ENCODE results near the gene RHD.
"Not testable (repeated sequence)": the region's sequence is repeated elsewhere in the genome, so short reads cannot be mapped to it uniquely, and the experiment has no call there.

The RHD gene

DNA sequence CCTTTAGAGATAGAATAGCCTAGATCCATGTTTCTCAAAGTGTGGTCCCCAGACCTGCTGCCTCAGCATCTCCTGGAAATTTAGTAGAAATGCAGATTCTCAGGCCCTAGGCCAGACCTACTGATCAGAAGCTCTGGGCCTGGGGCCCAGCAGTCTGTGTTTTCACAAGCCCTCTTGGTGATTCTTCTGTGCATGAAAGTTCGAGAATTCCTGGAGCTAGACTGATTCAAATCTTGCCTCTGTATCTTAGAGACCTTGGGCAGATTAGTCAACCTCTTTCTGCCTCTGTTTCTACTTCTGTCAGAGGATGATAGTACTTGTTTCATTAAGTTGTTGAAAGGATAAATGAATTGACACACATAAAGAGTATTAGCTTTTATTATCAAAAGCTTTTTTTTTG is 5.0 kb downstream of the RHD start:
- H3K27ac ChIP-seq = not testable (repeated sequence)

DNA sequence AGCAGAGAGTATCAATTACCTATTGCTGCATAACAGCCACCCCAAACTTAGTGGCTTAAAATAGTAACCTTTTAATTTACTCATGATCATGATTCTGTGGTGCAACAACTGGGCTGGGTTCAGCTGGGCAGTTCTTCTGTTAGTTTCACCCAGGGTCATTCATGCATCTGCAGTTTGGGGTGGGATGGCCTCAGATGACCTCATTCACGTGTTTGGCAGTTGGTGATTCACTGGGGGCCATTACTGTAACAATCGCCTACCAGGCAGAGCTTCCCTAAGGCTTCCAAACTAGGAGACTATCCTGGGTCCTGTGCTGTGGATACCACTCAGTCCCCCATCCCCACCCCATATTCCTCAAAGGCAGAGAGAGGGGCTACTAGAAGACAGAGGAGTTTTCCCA is 6.0 kb downstream of the RHD start:
- H3K27ac ChIP-seq = not testable (repeated sequence)

DNA sequence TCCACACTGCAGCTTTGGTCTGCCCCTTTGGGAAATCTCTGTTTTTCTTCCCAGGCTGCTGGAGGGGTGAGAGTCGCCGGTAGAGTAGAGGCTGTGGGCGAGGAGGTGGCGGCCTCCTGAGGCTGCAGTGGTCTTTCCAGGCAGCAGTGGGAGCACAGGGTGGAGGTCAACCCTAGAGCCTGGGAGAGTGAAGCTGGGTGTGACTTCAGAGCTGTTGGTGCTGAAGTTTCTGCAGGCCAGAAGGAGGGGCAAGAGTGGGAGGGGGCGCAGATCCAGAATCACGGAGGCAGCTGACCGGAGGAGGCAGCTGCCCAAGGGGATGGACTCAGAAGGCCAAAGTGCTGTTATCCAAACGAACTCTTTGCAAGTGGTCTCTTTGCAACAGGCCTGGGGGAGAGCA is 6.5 kb downstream of the RHD start:
- not testable (repeated sequence) for H3K27ac ChIP-seq

DNA sequence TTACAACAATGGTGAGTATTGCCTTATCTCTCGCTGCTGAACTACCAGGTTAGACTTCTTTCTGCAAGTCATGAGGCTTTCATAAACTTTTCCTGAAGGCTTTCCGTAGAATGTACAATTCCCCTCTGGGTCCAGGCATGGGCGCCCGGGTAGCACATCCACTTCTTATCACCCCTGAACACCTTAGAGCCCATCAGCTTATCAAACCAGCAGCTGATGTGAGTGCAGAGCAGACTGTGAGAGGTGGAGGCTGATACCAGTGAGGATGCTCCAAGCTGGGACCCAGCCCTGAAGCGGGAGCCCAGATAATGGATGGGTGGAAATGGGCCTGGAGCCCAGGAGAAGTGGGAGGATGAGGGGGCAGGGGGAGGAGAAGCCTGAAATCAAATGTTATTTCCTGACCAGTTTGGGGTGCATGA is 7.4 kb downstream of the RHD start:
- not testable (repeated sequence) for H3K27ac ChIP-seq

DNA sequence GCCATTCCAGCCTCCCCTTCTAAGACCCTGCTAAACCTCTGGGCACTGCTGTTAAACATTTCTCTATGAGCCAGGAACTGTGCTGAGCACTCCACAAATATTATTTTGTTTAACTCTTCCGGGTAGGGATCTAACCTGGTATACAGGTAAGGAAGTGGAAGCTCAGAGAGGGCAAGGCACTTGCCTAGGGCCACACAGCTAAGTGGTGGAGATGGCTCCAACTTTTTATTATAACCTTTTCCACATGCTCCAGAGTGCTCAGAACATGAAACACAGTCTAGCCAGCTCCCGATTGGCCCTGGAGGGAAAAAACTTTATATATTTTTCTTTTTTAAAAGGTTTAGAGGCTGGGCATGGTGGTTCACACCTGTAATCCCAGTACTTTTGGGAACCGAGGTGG is 13.6 kb downstream of the RHD start:
- H3K27ac ChIP-seq = not testable (repeated sequence)

DNA sequence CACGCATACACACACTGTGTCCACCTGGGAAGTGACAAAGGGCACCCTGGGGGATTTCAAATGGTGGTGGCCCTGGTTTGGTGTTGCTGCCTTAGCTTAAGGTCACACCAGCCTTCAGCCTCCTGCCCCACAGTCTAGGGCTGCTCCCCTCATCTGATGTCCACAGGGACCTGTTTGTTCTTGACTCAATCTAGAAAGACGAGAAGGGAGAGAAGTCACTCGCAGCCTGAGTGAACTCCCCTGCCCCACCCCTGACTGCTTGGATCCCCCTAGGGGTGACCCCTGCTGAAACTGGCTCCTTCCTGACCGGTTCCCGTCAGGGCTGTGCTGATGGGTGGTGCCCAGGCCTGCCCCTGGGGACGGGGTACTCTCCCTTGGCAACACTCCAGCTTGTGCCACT is 14.9 kb downstream of the RHD start:
- not testable (repeated sequence) for H3K27ac ChIP-seq

DNA sequence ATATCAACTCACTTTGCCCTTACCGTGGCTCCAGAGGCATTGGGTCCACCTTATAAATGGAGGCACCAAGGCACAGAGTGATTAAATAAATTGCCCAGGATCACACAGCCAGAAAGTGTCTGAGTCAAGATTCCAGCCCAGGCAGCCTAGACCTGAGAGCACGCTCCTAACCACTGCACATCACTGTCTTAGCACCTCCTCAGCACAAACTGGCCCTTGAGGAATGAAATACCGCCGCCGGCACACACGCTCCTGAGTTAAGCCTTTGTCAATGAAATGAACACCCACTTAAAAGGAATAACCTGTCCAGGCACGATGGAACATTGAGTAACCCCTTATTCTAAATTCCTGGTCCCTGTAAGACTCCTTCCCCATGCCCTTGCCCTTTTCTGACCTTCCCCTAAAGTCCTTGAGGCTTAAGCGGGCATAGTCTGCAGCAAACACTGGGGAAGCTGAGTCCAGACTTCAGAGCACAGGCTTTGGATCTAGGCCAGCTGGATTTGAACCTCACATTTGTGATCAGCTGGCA is 16.3 kb downstream of the RHD start:
- H3K27ac ChIP-seq = not testable (repeated sequence)

DNA sequence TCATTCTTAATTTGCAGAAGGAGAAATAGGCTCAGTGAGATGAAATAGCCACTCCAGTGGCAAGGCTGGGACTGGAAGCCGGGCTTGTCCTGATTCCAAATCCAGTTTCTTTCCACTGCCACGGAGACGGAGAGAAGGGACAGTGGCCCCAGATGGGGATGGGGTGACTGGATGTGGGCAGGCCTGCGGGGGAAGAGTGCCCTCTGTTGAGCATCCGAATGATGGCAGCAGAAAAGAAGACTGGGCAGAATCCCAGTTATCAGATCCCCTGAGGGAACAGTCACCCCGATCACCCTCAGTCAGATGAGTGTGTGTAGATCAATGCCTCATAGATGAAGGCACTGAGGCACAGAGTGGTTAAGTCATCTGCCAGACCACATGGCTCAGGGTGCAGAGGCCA is 17.7 kb downstream of the RHD start:
- TF ChIP-seq, protein P1, sequence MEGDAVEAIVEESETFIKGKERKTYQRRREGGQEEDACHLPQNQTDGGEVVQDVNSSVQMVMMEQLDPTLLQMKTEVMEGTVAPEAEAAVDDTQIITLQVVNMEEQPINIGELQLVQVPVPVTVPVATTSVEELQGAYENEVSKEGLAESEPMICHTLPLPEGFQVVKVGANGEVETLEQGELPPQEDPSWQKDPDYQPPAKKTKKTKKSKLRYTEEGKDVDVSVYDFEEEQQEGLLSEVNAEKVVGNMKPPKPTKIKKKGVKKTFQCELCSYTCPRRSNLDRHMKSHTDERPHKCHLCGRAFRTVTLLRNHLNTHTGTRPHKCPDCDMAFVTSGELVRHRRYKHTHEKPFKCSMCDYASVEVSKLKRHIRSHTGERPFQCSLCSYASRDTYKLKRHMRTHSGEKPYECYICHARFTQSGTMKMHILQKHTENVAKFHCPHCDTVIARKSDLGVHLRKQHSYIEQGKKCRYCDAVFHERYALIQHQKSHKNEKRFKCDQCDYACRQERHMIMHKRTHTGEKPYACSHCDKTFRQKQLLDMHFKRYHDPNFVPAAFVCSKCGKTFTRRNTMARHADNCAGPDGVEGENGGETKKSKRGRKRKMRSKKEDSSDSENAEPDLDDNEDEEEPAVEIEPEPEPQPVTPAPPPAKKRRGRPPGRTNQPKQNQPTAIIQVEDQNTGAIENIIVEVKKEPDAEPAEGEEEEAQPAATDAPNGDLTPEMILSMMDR (conservative IDR thresholded peaks at IDR 0.05) = peak; percentile 33
- H3K27ac ChIP-seq = not testable (repeated sequence)

DNA sequence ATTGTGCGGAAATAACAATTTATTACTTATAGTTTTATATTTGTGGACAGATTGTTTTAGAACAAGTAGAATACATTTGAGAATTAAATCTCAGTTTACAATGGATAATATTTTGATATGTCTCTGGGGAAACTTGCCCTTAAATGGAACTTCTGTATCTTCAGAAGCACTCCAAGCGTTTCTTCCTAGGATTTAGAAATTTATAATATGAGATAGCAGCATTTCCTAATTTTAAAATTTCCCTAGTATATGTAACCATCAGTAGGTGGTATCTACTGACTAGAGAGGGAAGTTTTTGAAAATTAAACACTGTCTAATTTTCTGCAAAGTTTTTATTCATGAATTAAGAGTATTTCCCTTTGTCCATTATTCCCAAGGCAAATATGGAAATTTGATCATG is 21.1 kb downstream of the RHD start:
- not testable (repeated sequence) for H3K27ac ChIP-seq

DNA sequence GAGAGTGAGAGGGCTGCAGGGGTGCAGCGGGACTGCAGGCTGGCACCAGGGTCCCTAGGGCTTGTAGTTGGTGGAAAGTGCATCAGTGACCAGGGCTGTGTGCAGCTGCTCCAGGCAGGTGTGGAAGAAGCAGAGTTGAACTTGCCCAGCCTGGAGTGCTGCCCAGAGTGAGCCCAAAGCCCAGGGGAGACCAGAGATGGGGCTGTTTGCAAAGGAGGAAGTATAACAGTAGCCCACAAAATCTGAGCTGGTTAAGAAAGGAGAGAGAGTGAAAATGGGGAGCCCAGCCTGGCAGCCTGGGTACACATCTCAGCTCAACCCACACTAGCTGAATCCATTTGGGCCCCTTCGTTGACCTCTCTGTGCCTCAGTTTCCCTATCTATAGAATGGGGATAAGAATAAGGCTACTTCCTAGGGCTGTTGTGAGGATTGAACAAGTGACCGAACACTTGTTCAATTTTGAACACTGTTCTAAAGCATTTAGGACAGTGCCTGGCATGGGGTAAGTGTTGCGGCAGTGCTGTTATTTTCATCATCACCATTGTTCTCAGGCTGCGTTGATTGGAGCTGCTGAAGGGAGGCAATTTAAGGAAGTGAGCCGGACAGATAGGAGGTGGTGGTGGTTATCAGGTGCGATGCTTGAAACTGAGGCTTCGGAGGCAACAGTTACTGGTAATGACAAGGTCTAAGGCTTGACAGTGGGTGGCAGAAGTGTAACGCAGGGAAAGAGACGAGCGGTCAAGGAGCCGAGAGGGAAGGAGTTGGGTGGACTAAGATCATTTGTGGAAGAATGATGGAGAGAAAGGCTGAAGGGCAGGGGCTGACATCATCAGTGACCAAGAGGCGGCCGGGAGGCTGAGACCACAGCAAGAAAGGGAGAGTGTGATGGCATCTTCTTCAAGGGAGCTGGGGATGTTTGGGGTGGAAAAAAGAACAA is 22.8 kb downstream of the RHD start:
- not testable (repeated sequence) for H3K27ac ChIP-seq

DNA sequence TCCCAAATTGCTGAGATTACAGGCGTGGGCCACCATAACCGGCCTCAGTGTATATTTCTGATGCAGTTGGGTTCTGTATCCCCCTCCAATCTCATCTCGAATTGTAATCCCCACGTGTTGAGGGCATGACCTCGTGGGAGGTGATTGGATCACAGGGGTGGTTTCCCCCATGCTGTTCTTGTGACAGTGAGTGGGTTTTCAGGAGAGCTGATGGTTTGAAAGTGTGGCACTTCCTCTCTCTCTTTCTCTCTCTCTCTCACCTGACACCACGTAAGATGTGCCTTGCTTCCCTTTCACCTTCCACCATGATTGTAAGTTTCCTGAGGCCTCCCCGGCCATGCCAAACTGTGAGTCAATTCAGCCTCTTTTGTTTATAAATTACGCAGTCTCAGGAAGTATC is 24.2 kb downstream of the RHD start:
- not testable (repeated sequence) for H3K27ac ChIP-seq

DNA sequence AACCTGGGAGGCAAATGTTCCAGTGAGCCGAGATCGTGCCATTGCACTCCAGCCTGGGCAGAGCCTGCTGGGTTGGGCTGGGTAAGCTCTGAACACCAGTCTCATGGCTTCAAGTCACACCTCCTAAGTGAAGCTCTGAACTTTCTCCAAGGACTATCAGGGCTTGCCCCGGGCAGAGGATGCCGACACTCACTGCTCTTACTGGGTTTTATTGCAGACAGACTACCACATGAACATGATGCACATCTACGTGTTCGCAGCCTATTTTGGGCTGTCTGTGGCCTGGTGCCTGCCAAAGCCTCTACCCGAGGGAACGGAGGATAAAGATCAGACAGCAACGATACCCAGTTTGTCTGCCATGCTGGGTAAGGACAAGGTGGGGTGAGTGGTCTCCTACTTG is 28.4 kb downstream of the RHD start:
- H3K27ac ChIP-seq = not testable (repeated sequence)

DNA sequence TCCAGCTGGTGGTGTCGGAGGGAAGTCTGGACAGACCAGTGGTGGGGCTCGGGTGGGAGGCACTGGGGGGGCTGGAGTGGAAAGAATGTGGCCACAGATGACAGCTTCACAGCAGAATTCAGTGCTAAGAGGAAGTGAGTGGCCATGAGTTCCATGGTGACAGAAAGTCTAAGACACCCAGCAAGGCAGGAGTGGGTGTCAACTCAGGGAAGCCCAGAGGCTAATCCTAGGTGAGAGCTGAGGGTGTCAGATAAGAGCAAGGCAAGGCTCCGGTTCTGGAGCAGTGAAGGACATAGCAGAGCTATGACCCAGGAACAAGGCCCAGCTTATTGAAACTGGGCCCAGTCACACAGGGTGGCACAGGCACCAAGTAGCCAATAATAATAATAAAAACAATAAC is 30.0 kb downstream of the RHD start:
- not testable (repeated sequence) for H3K27ac ChIP-seq

DNA sequence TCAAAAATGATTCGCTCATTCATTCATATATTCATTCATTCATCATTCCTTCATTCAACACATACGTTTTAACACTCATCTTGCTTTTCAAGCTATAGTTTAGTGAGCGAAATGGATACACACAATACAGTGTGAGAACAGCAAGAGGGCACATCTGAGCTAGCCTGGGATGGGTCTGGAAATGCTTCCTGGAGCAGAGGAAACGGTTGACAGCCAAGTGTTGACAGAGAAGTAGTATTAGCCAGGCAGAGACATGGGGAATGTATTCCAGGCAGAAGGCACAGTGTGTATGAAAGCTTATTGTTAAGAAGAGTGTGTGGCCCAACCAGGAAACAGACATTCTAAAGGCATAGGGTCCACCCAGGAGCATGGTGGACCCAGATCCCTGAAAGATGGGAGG is 32.6 kb downstream of the RHD start:
- H3K27ac ChIP-seq = not testable (repeated sequence)

DNA sequence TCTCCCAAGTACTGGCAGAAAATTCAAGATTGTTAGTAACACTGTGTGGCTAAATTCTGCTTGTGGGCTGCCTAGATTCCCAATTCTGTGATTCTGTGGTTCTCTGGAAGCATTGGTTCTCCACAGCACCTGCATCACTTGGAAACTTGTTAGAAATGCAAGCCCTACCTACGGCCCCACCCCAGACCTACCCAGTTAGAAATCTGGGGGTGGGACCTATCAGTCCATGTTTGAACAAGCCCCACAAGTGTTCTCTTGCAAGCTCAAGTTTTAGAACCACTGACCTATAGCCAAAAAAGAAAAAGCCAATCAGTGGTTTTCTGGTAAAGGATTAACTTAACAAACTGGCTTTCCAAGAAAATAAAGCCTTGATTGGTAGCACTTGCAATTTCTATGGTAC is 35.9 kb downstream of the RHD start:
- not testable (repeated sequence) for H3K27ac ChIP-seq

DNA sequence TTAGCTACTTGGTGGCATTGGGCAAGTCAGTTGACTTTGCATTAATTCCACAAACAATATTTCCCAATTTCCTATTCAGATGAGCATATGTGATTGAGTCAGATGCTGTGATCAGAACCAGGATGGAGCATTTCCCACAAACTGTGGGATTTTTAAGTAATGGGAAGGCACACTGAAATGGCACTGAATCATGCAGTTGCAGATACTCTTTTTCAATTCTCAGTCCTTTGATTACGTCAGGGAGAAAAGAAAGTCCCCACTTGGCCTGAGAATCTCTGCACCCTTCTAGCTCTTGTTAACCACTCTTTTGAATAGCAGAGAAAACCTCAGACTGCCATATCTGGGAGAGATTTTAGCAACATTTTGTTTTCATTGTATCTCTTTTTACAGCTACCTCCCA is 36.8 kb downstream of the RHD start:
- H3K27ac ChIP-seq = not testable (repeated sequence)

DNA sequence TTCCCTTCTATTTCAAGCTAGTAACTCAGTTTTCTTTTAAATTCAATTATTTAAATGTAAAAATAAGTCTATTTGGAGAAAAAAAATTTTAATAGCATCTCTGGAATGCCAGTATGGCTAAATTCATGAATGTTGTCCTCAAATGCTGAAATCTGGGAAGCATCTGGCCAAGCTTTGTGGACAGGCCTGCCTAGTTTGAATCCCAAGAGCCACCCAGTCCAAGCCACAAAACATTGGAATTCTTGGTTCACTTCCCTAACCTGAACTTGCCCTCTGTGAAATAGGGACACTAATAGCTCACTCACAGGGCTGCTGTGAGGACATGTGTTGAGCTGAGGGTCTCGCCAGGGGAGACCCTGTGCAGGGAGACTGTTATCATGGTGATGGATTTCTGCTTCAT is 37.2 kb downstream of the RHD start:
- H3K27ac ChIP-seq = not testable (repeated sequence)

DNA sequence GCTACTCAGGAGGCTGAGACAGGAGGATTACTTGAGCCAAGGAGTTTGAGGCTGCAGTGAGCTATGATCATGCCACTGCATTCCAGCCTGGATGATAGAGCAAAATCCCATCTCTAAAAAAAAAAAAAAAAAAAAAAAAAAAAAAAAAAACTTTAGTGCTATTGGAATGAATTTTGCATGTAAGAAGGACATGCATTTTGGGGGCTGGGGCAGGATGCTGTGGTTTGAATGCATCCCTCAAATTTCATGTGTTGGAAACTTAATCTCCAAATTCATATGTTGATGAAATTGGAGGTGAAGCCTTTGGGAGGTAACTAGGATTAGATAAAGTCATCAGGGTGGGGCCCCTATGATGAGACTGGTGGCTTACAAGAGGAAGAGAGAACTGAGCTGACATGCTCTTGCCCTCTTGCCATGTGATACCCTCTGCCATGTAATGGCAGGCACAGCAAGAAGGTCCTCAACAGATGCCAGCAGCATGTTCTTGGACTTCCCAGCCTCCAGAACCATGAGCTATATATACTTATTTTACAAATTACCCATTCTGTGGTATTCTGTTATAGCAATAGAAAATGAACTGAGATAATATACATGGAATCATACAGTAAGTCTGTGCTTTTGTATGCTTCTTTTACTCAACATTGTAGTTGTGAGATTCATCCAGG is 40.6 kb downstream of the RHD start:
- H3K27ac ChIP-seq = not testable (repeated sequence)

DNA sequence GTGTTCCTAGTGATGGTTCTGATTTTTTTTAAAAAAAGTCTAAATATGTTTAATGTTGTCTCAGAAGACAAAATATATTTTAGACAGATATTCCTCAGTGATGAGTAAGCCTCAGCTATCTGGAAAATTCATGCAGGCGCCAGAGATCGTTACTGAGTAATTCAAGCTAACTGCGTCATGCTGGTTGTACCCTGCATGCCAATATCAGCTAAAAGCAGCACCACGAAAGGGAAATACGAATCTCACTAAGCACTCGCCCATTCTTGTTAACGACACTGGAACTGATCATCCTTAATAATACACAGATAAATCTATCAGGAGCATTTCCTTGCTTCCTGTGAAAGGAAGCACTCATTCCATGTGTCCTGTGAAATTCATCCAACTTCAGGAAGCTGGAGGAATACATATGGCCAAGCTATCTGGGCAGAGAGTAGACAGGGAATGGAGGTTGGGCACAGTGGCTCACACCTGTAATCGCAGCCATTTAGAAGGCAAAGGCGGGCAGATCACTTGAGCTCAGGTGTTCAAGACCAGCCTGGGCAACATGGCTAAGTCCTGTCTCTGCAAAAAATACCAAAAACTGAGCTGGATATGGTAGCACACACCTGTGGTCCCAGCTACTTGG is 48.1 kb downstream of the RHD start:
- H3K27ac ChIP-seq = not testable (repeated sequence)

DNA sequence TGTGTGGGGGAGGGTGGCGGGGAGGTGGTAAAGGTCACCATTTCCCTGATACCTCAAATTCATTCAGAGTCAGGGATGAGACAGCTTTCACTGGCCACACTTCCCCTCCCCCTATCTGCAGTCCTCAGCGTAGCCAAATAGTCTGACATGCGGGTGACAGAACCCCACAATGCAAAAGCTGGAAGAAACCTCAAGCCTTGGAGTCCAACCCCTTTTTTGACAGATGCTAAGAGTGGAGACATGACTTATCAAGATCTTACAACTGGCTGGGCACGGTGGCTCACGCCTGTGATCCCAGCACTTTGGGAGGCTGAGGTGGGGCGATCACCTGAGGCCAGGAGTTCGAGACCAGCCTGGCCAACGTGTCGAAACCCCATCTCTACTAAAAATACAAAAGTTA is 49.8 kb downstream of the RHD start:
- H3K27ac ChIP-seq = not testable (repeated sequence)

DNA sequence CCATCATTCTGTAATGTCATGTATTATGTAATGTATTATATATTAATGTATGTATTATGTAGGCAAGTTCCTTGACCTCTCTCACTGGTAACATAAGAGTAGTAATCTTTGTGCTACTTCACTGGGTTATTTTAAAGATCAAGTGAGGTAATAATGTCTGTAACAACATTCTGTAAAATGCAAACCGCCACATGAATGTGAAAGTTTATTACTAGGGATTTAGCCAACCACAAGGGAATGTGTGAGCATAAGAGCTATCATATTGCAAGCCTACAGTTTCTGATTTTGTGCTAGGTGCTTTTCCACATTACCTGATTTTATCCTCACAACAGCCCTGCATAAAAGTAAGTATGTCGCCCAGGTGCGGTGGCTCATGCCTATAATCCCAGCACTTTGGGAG is 52.1 kb downstream of the RHD start:
- H3K27ac ChIP-seq = not testable (repeated sequence)

Data from VCaP (cell line).